Osteoblast (primary cell): Measurements from ENCODE around the gene WDR36. TPM values are rescaled to one million over a fixed set of nuclear protein-coding genes. Genes with fewer than 3 reads are reported as not detected.
A peak's percentile ranks its signal among the peaks of the same experiment; 100 is the strongest.
"Not testable (repeated sequence)": the region's sequence is repeated elsewhere in the genome, so short reads cannot be mapped to it uniquely, and the experiment has no call there.

Experiments used
- DNase-seq: peaks from one replicate; pipeline ENCODE4 v3.0.0; 2011; ENCODE audit warnings: low spot score, mixed read lengths; ENCODE audit not compliant: insufficient read length; ENCODE audit errors: missing footprints
- H2AFZ ChIP-seq: 2 replicates; pipeline ENCODE4 v1.6.0; 2011; ENCODE audit warnings: mild to moderate bottlenecking, low read length
- H3K27ac ChIP-seq: 2 replicates; pipeline ENCODE4 v1.5.1; 2011; ENCODE audit warnings: mild to moderate bottlenecking, low read depth, low read length, moderate library complexity
- H3K27me3 ChIP-seq: 2 replicates; pipeline ENCODE4 v1.6.0; 2012; ENCODE audit warnings: mild to moderate bottlenecking, control low read depth, inconsistent platforms, low read length, moderate library complexity; ENCODE audit not compliant: insufficient read depth
- H3K36me3 ChIP-seq: 2 replicates; pipeline ENCODE4 v1.5.1; 2011; ENCODE audit warnings: mild to moderate bottlenecking, low read length, control low read depth, moderate library complexity; ENCODE audit not compliant: insufficient read depth
- H3K4me1 ChIP-seq: 2 replicates; pipeline ENCODE4 v1.5.1; 2011; ENCODE audit warnings: mild to moderate bottlenecking, low read length, control low read depth, moderate library complexity; ENCODE audit not compliant: insufficient read depth
- H3K4me2 ChIP-seq: 2 replicates; pipeline ENCODE4 v1.6.0; 2011; ENCODE audit warnings: mild to moderate bottlenecking, low read length; ENCODE audit not compliant: insufficient read depth
- H3K4me3 ChIP-seq: fragments of 200-600 bp; sonication (generic); 3 replicates; pipeline ENCODE4 v1.5.1; 2012; ENCODE audit warnings: mild to moderate bottlenecking, low read length, inconsistent platforms; ENCODE audit not compliant: insufficient read depth
- H3K79me2 ChIP-seq: 2 replicates; pipeline ENCODE4 v1.6.0; 2012; ENCODE audit warnings: mild to moderate bottlenecking, low read length, control low read depth, inconsistent platforms; ENCODE audit not compliant: insufficient read depth
- H3K9me3 ChIP-seq: 2 replicates; pipeline ENCODE4 v1.5.1; 2011; ENCODE audit warnings: low read depth, low read length, control low read depth
- H4K20me1 ChIP-seq: 2 replicates; pipeline ENCODE4 v1.6.0; 2012; ENCODE audit warnings: mild to moderate bottlenecking, low read length, control low read depth; ENCODE audit not compliant: insufficient read depth
- CTCF ChIP-seq: IDR thresholded peaks from 2 replicates; pipeline ENCODE4 v1.5.1; 2011; ENCODE audit warnings: mild to moderate bottlenecking, low read depth, low read length, moderate library complexity; ENCODE audit errors: extremely low read depth
- total RNA-seq: library from RNA; depleted of rRNA; stranded (reverse); fragments of >200 nt; gene quantifications from 2 replicates; pipeline ENCODE4 v1.2.3, GENCODE V29; 2012

Gene WDR36
- total RNA-seq, 1 donor, result 44.5 TPM

GRCh38 chr5:111138096-111138495 is 45.9 kb downstream of the WDR36 start:
- Histone ChIP-seq H4K20me1 (no peaks in the 10 kb centered on the region), H3K9me3 (no peaks in the 10 kb centered on the region), H3K36me3 (no peaks in the 10 kb centered on the region), H3K4me3 (no peak overlapping the region), H3K4me1 (peaks cover 31% of the 10 kb centered on the region), H2AFZ (peak overlapping the region; percentile 11), H3K27me3 (no peaks in the 10 kb centered on the region), H3K4me2 (no peak overlapping the region), H3K79me2 (no peaks in the 10 kb centered on the region), H3K27ac (no peak overlapping the region)
- no peak for TF ChIP-seq CTCF
- no peak for DNase-seq

- H3K9me3 ChIP-seq, H3K4me2 ChIP-seq, H3K27me3 ChIP-seq, H3K27ac ChIP-seq, H3K4me3 ChIP-seq, DNase-seq, H3K36me3 ChIP-seq, H4K20me1 ChIP-seq, H3K79me2 ChIP-seq, H2AFZ ChIP-seq: not testable (repeated sequence)
- H3K4me1 ChIP-seq, result peaks cover 20% of the 10 kb centered on the region
Measured at GRCh38 chr5:111141471-111141870, 49.3 kb downstream of the WDR36 start.

- Histone ChIP-seq H3K4me2 (no peak overlapping the region), H3K4me3 (no peak overlapping the region), H3K79me2 (no peaks in the 10 kb centered on the region), H3K27ac (no peak overlapping the region), H3K27me3 (no peaks in the 10 kb centered on the region), H3K4me1 (peaks cover 17% of the 10 kb centered on the region), H3K36me3 (no peaks in the 10 kb centered on the region), H3K9me3 (no peaks in the 10 kb centered on the region), H2AFZ (no peak overlapping the region), H4K20me1 (no peaks in the 10 kb centered on the region)
- DNase-seq, result no peak
- TF ChIP-seq CTCF, result peak; percentile 24
Measured at GRCh38 chr5:111142932-111143331, 50.8 kb downstream of the WDR36 start.

GRCh38 chr5:111143910-111144309 is 51.8 kb downstream of the WDR36 start:
- no peaks in the 10 kb centered on the region for H3K9me3 ChIP-seq
- no peaks in the 10 kb centered on the region for H3K27me3 ChIP-seq
- no peak for TF ChIP-seq CTCF
- no peaks in the 10 kb centered on the region for H3K79me2 ChIP-seq
- peaks cover 17% of the 10 kb centered on the region for H3K4me1 ChIP-seq
- DNase-seq, result peak; percentile 92
- no peak overlapping the region for H3K4me3 ChIP-seq
- no peaks in the 10 kb centered on the region for H4K20me1 ChIP-seq
- H3K36me3 ChIP-seq, result no peaks in the 10 kb centered on the region
- peak overlapping the region; percentile 70 for H3K4me2 ChIP-seq
- H2AFZ ChIP-seq, result no peak overlapping the region
- H3K27ac ChIP-seq, result peak overlapping the region; percentile 52
